ENCODE results near the gene REP15. TPM values are rescaled to one million over a fixed set of nuclear protein-coding genes. Genes with fewer than 3 reads are reported as not detected.

Gene REP15
- total RNA-seq, 3 donors from 2014 or later = 0.64 to 3.3 (median 1.8) TPM

DNA sequence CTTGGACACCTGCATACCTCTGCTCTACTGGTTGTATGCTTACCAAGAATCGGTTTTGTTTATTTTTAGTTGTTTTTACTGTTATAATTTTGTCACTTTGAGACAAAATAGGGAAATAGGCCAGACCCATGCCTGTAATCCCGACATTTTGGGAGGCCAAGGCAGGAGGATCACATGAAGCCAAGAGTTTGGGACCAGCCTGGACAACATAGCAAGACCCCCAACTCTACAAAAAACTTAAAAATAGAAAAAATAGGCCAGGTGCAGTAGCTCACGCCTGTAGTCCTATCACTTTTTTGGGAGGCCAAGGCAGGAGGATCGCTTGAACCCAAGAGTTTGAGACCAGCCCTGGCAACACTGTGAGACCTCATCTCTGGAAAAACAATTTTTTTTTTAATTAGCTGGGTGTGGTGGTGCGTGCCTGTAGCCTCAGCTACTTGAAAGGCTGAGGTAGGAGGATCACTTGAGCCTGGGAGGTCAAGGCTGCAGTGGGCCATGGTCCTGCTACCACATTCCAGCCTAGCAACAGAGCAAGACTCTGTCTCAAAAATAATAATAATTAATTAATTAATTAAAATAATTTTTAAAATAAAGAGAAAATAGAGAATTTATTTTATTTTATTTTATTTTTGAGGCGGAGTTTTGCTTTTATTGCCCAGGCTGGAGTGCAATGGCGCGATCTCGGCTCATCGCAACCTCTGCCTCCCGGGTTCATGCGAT is 13.1 kb downstream of the REP15 start:
- Histone ChIP-seq H3K27me3 (no peaks in the 10 kb centered on the region), H3K9me3 (no peaks in the 10 kb centered on the region), H3K27ac (peak overlapping the region; percentile 78 to 85), H3K4me3 (peak overlapping the region; percentile 95 to 97 (median 97)), H3K4me1 (peaks cover 0 to 12% of the 10 kb centered on the region in 2 donors), H3K36me3 (no peaks in the 10 kb centered on the region)
- no peak for DNase-seq (ENCODE audit: low spot score in 2 of 2)
- TF ChIP-seq POLR2AphosphoS5 (IDR thresholded peaks at IDR 0.05) (no peak), POLR2A (IDR thresholded peaks at IDR 0.05) (no peak)
- TF ChIP-seq, protein P1, sequence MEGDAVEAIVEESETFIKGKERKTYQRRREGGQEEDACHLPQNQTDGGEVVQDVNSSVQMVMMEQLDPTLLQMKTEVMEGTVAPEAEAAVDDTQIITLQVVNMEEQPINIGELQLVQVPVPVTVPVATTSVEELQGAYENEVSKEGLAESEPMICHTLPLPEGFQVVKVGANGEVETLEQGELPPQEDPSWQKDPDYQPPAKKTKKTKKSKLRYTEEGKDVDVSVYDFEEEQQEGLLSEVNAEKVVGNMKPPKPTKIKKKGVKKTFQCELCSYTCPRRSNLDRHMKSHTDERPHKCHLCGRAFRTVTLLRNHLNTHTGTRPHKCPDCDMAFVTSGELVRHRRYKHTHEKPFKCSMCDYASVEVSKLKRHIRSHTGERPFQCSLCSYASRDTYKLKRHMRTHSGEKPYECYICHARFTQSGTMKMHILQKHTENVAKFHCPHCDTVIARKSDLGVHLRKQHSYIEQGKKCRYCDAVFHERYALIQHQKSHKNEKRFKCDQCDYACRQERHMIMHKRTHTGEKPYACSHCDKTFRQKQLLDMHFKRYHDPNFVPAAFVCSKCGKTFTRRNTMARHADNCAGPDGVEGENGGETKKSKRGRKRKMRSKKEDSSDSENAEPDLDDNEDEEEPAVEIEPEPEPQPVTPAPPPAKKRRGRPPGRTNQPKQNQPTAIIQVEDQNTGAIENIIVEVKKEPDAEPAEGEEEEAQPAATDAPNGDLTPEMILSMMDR (IDR thresholded peaks at IDR 0.05) = no peak
- intact Hi-C loops (cut with DNase I; ENCODE audit: low total_unique reads) = no loop called here

DNA sequence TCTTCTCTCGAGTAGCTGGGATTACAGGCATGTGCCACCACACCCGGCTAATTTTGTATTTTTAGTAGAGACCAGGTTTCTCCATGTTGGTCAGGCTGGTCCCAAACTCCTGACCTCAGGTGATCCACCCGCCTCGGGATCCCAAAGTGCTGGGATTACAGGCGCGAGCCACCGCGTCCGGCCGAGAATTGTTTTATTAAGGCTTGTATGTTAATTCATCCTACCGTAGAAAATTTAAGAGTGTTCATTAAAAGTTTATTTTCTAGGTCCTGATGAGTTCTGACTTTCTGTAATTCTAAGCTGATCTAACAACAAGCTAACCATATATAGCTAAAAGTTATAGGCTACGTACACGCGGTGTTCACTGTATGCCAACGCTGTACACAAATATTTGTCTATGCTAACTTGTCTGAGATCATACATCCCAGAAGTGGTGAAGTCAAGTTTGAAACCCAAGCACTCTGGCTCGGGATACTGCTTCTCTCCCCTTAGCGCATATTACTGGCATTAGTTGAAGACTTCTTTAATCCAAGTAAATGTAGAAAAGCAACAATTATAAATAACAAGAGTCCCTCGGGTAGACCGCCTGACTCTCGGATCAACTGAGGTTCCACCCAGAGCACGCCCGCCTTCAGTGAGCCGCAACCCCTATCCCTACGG is 13.8 kb downstream of the REP15 start:
- H3K36me3 ChIP-seq = no peaks in the 10 kb centered on the region
- H3K4me3 ChIP-seq = peak overlapping the region; percentile 95 to 97 (median 97)
- no peak for DNase-seq (ENCODE audit: low spot score in 2 of 2)
- peak overlapping the region; percentile 78 to 85 for H3K27ac ChIP-seq
- H3K4me1 ChIP-seq = peaks cover 0 to 12% of the 10 kb centered on the region in 2 donors
- intact Hi-C loops (cut with DNase I; ENCODE audit: low total_unique reads) = no loop called here
- TF ChIP-seq POLR2A (IDR thresholded peaks at IDR 0.05) (no peak), POLR2AphosphoS5 (IDR thresholded peaks at IDR 0.05) (no peak)
- TF ChIP-seq, protein P1 (IDR thresholded peaks at IDR 0.05) = no peak
- no peaks in the 10 kb centered on the region for H3K27me3 ChIP-seq
- H3K9me3 ChIP-seq = no peaks in the 10 kb centered on the region

DNA sequence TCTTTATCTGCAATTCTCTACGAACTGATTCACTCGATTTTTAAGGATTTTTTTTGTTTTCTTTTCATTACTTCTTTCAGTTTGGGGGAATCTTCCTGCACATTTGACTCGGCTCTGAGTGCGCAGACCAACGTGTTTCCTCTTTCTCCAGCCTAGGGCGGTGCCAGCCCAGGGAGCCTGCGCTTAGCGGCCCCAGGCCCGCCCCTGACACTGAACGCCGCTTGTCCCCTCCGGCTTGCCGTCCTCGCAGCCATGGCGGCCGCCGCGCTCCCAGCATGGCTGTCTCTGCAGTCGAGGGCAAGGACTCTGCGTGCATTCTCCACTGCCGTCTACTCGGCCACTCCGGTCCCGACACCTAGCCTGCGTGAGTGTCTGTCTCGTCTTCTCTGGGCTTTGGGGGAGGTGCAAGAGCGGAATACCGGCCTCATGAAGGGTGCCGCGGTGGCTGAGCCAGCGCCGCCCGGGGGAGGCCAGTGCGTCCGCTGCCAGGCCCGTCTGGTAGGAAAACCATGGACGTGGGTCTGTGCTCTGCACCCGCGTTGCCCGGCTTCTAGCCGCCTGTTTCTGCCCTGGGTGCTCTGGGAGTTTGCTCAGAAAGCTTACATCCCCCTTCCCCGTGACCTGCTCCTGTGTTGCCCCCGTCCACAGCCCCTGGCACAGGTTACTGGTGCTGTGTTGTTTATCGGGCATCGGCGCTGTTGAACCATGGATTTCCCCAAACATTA is 14.5 kb downstream of the REP15 start, which contains the start of gene MRPS35:
TSS of gene MRPS35 (plus strand) at position 241 of the 725 bp plus-strand sequence. CDS start at position 253, 12 bp downstream.
- peak; percentile 51 for TF ChIP-seq POLR2A (IDR thresholded peaks at IDR 0.05)
- TF ChIP-seq, protein P1 (IDR thresholded peaks at IDR 0.05) = no peak
- TF ChIP-seq POLR2AphosphoS5 (IDR thresholded peaks at IDR 0.05) = peak; percentile 81 to 95 (median 85)

DNA sequence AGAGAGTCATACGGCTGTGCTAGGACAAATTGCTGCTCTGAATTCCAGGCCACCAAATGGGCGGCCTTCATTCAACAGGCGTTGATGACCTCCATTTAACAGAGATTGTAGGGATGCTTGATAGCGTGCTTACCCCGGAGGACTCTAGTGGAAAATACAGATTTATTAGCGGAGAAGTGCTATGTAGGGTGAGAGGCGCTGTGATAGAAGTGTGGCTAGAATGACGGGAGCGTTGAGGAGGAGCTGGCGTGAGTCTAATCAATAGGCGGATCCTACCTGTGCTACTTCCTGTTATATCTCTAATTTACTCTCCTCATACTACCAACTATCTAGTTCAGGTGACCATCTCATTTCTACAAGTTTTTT is 15.1 kb downstream of the REP15 start:
- Histone ChIP-seq H3K4me1 (peaks cover 0 to 12% of the 10 kb centered on the region in 2 donors), H3K36me3 (no peaks in the 10 kb centered on the region), H3K27me3 (no peaks in the 10 kb centered on the region), H3K9me3 (no peaks in the 10 kb centered on the region), H3K4me3 (peak overlapping the region; percentile 95 to 97 (median 97)), H3K27ac (peak overlapping the region; percentile 78 to 85)
- TF ChIP-seq POLR2AphosphoS5 (IDR thresholded peaks at IDR 0.05) (no peak), POLR2A (IDR thresholded peaks at IDR 0.05) (no peak)
- TF ChIP-seq, protein P1 (IDR thresholded peaks at IDR 0.05) = no peak
- no peak for DNase-seq (ENCODE audit: low spot score in 2 of 2)
- intact Hi-C loops (cut with DNase I; ENCODE audit: low total_unique reads) = no loop called here

More for the DNA sequence above, 14.5 kb downstream of the REP15 start, which contains the start of gene MRPS35:
- Histone ChIP-seq H3K9me3 (no peaks in the 10 kb centered on the region), H3K27me3 (no peaks in the 10 kb centered on the region), H3K36me3 (no peaks in the 10 kb centered on the region), H3K4me1 (peaks cover 0 to 12% of the 10 kb centered on the region in 2 donors), H3K4me3 (peak within 1 kb of the TSS; percentile 95 to 97 (median 97)), H3K27ac (peak within 1 kb of the TSS; percentile 78 to 85)
- DNase-seq (ENCODE audit: low spot score in 2 of 2) = peak; percentile 83 to 88
- intact Hi-C loops (cut with DNase I; ENCODE audit: low total_unique reads) = no loop called here
